ENCODE results near the gene GNG12. TPM values are rescaled to one million over a fixed set of nuclear protein-coding genes. Genes with fewer than 3 reads are reported as not detected.
"Not testable (repeated sequence)": the region's sequence is repeated elsewhere in the genome, so short reads cannot be mapped to it uniquely, and the experiment has no call there.

The GNG12 gene
- total RNA-seq, 1 experiment from 2014 or later = 224 TPM

DNA sequence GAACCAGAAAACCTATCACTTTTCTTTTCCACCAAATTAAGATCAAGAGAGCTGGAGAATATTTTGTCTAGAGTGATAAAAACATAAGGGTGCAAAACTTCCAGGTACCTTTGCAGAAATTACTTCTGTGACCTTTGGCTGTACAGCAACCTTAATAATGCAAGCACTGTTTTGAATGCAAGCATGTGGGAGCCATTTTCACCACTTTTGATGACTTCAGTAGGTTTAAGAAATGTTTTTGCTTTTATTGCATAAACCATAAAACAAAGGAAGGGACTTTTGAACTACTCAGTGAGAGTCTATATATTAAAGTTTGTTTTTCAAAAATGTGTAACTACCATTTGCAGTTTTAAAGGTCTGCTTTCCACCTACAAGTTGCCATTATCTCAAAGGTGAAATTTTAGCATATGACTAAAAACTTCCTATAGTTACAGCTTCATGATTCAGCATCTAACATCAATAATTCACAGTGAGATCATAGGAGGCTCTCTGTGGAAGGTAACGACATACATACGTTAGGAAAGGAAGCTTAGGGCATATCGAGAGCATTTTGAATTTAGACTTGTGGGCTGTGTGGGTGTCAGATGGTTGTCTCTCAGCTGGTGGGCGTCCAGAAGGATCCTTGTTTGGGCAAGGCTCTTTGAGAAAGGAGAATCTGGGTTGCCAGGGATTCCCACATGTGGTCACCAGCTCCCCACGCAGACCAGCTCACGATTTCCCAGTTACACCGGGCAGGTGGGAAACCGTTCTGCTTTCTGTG, 149.3 kb downstream of the GNG12 start:
- peak overlapping the region; percentile 92 for H3K4me3 ChIP-seq
- H3K36me3 ChIP-seq = peaks cover 34% of the 10 kb centered on the region
- peak; percentile 43 for DNase-seq
- H3K9me3 ChIP-seq = no peaks in the 10 kb centered on the region
- H3K27me3 ChIP-seq = no peaks in the 10 kb centered on the region

DNA sequence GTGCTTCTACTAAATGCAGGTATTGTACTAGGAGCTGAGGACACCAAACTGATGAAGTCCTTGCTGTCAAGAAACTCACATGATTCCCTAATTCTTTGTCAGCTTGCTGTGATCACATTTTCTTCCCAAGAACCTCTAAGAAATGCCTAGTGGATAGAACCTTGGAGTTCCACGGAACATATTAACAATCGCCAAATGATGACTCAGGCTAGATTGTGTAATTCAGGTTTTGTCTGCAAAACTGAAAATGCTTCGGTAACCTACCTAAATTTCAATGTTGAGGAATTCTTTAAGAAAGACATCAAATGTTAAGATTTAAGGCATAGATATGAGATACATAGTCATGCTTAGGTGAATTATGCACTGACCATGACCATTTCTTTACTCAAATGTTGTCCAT, 150.0 kb downstream of the GNG12 start:
- Histone ChIP-seq H3K36me3 (peaks cover 28% of the 10 kb centered on the region), H3K9me3 (no peaks in the 10 kb centered on the region), H3K4me3 (peak overlapping the region; percentile 92; the same call in 1 of the 2 replicates), H3K27me3 (no peaks in the 10 kb centered on the region)
- no peak for DNase-seq

DNA sequence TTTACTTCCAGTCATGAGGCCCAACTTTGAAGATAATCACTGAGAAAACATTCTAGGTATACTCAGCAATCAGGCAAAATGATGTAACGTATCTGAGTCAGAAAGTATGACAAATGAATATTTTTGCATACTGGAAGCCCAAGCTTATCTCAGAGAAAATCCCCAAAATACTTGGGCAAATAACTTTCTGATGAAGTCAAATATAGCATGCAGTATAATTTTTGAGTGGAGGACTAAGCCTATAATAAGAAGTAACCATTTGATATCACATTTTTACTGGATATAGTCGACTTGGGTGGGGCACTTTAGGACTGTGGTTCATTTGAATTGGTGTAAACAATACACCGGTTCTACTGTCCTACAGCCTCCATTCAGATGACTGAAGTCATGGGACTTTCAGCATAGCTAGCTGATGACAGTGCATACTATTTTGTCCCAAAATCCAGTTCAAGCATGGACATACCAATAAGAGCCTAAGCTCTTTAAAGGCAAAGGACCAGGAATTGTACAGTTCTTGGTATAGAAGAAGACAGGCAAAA, 150.5 kb downstream of the GNG12 start:
- Histone ChIP-seq H3K36me3 (peaks cover 22% of the 10 kb centered on the region), H3K4me3 (no peak overlapping the region), H3K9me3 (no peaks in the 10 kb centered on the region), H3K27me3 (no peaks in the 10 kb centered on the region)
- peak; percentile 41 for DNase-seq

DNA sequence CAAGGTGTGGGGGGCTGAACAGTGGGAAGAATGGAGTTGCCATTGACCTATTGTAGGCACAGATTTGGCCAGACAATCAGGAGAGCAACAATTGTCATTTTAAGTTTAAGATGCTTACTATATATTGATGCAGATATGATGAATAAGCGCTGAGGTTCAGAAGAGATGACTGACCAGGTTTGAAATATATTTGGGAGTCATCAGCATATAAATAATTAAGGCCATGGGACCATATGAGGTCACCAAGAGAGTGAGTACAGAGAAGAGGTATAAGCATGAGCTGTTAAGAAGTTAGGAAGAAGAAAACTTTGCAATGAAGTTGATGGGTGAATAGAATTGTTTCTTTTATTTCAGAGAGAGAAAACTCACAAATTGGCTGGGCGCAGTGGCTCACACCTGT, 152.8 kb downstream of the GNG12 start:
- Histone ChIP-seq H3K27me3 (no peaks in the 10 kb centered on the region), H3K9me3 (no peaks in the 10 kb centered on the region), H3K4me3 (no peak overlapping the region), H3K36me3 (peaks cover 2% of the 10 kb centered on the region)
- DNase-seq = no peak

DNA sequence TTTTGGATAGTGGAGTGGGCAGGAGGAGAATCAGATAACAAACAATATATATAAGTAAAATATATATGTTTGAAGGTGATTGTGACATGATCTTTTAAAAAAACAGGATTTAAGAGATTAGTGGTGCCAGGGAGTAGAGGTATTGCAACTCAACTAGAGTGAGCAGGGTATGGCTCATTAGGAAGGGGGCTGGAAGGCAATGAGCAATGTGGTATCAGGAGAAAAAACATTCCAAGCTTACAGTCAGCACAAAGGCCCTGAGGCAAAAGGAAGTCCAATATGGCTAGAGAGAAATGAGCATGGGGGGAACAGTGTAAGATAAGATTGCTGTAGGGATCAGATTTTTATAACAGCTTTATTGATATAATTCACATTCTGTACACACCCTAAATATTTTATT, 153.6 kb downstream of the GNG12 start:
- peak; percentile 30 for DNase-seq
- no peak overlapping the region for H3K4me3 ChIP-seq
- no peaks in the 10 kb centered on the region for H3K27me3 ChIP-seq
- H3K36me3 ChIP-seq = no peaks in the 10 kb centered on the region
- no peaks in the 10 kb centered on the region for H3K9me3 ChIP-seq

DNA sequence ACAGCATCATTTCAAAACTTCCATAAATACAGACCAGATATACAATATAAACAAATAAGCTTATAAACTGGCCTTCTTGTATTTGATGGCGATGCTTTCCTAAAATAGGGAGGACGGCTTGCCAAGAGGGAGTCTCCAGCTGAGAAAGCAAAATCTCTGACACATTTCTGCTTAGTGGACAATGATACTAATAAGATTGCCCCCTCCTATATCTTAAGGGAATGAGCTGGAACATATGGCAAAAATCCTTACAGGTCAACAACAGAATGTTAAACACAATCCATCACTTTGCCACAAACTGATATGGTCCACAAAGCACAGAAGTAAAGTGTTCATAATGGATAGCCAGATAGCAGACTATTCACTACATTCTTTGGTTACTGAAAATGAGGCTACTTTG, 155.3 kb downstream of the GNG12 start:
- no peak for DNase-seq
- Histone ChIP-seq H3K36me3 (no peaks in the 10 kb centered on the region), H3K4me3 (no peak overlapping the region), H3K27me3 (no peaks in the 10 kb centered on the region), H3K9me3 (no peaks in the 10 kb centered on the region)

DNA sequence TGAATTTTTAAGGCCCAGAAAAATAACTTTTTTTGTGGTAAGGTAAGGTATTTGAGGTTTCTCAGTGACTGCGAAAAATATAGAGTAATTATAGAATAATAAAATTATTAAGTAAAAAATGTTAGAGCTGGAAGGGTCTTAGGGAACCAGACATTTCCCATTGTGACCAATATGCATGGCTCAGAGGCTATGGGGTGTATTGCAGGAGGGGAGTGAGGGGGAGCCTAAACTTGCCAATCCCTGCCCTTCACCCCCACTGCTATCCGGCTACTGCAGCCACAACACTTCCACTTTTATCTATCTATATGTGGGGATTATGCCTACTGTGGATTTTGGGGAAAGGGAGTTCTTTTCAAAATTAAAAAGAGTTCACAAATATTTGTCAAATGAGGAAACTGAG, 155.9 kb downstream of the GNG12 start:
- Histone ChIP-seq H3K27me3 (no peaks in the 10 kb centered on the region), H3K4me3 (no peak overlapping the region), H3K36me3 (no peaks in the 10 kb centered on the region), H3K9me3 (no peaks in the 10 kb centered on the region)
- DNase-seq = no peak

DNA sequence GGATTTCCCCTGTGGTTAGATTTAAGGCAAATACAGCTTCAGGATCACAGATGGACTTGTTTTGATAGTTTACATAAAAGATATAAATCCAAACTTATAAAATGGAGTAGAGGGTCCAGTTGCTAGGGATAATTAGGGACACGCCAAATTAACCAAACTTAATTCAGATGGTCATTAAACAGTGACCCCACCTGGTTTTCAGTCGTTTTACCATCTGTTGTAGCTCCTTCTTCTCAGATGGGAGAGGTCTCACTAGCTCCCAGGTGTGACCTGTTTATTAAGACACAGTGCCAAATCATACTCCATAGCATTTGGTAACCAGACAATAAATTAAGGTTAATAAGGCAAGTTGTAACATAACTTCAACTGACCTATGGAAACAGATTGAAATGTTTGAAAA, 156.3 kb downstream of the GNG12 start:
- Histone ChIP-seq H3K4me3 (no peak overlapping the region), H3K27me3 (no peaks in the 10 kb centered on the region), H3K9me3 (no peaks in the 10 kb centered on the region), H3K36me3 (no peaks in the 10 kb centered on the region)
- DNase-seq = no peak

DNA sequence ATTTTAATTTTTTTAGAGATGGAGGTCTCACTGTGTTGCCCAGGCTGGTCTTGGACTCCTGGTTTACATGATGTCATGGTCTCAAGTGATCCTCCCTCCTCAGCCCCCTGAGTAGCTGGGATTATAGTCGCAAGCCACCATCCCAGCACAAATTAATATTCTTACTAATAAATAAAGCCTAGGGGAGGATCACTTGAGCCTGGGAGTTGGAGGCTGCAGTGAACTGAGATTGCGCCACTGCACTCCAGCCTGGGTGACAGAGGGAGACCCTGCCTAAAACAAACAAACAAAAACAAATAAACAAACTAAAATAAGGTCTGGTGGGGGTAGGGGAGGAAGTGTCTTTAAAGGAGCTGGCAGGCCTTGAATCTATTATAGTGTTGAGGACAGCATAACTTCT, 157.0 kb downstream of the GNG12 start:
- no peaks in the 10 kb centered on the region for H3K27me3 ChIP-seq
- no peak overlapping the region for H3K4me3 ChIP-seq
- H3K9me3 ChIP-seq = no peaks in the 10 kb centered on the region
- H3K36me3 ChIP-seq = no peaks in the 10 kb centered on the region
- no peak for DNase-seq

DNA sequence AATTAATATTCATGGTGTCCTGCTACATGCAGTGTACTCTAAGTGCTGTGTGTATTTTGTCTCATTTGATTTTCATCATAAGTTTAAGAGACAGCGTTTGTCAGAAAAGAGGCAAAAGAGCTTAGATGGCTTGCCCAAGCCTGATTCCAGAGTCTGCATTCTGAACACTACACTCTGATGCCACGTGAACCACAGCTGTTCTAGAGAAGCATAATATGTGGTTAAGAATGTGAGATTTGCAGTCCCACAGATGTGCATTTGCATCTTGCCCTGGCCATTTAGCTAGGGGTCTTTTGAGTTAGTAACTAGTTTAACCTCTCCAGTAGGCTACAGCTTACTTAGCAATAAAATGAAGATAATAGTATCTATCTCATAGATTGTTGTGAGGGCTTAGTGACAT, 157.5 kb downstream of the GNG12 start:
- DNase-seq = no peak

DNA sequence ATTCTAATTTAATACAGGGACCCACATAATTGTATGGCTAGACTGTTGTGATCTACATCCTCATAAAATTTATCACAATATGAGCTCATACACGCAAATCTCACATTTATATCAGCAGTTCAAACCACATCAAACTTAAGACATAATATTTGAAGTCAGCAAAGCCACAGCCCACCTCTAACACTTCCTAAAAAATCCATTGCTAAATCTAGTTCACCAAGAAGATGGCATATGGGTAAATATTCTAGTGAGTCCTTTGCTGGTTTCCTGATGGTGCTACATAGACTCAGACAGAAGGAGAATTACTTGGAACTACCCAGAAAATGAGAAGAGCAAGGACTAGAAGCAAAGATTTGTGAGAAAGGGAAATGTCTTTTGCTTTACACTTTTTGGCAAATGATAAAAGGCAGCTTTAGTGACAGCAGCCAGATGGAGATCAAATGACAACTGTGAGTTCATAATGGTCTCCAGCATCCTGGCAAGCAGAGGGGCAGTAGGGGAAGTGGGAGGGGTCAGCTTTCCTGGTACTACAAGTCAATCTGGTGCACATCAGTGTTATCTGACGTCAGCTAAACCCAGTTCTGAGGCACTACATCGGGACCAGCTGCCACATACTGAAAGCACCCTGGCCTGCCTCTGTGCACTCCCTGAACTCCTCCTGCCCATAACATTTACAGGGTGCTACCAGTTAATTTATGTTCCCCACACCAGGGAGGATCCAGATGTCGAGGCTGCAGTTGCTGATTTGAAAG, 158.8 kb downstream of the GNG12 start:
- no peaks in the 10 kb centered on the region for H3K36me3 ChIP-seq
- H3K9me3 ChIP-seq = no peaks in the 10 kb centered on the region
- peak; percentile 77 for DNase-seq
- H3K27me3 ChIP-seq = no peaks in the 10 kb centered on the region; the same call in 1 of the 2 replicates
- no peak overlapping the region for H3K4me3 ChIP-seq

More for the DNA sequence above, 157.5 kb downstream of the GNG12 start:
- Histone ChIP-seq H3K9me3 (no peaks in the 10 kb centered on the region), H3K36me3 (no peaks in the 10 kb centered on the region), H3K27me3 (no peaks in the 10 kb centered on the region), H3K4me3 (no peak overlapping the region)

DNA sequence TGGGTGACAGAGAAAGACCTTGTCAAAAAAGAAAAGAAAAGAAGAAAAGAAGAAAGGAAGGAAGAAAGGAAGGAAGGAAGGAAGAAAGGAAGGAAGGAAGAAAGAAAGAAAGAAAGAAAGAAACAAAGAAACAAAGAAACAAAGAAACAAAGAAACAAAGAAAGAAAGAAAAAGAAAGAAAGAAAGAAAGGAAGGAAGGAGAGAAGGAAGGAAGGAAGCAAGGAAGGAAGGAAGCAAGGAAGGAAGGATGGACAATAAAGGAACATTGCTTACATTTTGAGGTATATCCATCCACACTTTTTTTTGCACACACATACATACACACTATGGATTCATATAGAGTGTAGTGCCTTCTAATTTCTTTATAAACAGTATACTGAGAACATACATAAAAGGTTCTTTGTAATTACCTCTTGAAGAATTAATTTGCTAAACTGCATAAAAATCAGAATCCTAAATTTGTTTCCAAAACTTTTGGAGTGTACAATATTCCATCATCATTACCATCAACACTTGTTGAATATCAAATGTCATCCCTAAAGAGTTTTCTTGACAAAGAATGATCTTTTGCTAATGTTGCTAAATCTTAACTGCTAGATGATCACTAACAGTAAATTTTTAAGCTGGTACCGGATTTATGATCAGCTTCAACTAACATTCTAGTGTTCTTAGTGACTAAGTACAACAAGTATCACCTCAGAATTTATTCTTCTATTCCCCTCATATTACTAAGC, 159.6 kb downstream of the GNG12 start:
- DNase-seq = no peak
- Histone ChIP-seq H3K27me3 (no peaks in the 10 kb centered on the region; the same call in 1 of the 2 replicates), H3K4me3 (no peak overlapping the region), H3K36me3 (no peaks in the 10 kb centered on the region), H3K9me3 (no peaks in the 10 kb centered on the region)

DNA sequence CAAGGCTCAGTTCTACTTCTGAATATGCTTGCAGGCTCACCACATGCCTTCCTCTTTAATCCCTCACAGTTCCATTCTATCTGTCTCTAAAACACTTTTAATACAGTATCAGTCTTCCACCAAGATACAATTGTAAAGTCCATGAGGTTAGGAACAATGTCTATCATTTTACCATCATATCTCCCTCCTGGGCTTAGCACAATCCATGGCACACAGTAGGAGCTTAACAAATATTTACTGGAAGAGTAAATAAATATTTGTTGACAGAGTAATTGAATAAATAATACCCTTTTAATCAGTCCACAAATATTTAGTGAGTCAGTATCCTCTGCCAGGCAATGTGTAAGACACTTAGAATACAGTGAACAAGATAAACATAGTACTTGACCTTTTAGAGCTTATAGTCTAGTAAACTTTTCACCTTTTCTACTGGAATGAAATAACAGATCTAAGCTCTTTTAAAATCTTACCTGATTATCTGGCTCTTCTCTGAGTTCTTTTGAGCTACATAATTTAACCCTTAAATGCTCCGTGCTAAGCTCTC, 160.9 kb downstream of the GNG12 start:
- H3K36me3 ChIP-seq = no peaks in the 10 kb centered on the region
- no peak for DNase-seq
- H3K4me3 ChIP-seq = no peak overlapping the region
- no peaks in the 10 kb centered on the region for H3K9me3 ChIP-seq
- H3K27me3 ChIP-seq = no peaks in the 10 kb centered on the region; the same call in 1 of the 2 replicates

DNA sequence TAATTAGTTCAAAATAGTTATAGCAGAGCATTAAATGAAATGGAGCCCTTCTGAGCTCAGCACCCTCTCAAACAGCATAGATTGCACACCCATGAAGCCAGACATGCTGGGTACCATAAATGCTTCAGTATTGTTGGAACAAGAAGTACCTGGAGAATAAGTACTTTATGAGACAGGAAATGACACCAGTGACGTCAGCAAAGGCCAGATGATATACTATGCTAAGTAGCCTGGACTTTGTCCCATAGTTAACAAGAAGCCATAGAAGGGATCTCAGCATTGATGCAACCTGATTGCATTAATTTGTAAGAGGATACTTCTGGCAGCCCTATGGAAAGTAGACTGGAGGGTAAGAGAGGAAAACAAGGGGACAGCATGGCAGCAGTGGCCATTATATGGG, 164.6 kb downstream of the GNG12 start:
- no peak for DNase-seq
- Histone ChIP-seq H3K9me3 (no peaks in the 10 kb centered on the region), H3K4me3 (no peak overlapping the region), H3K27me3 (no peaks in the 10 kb centered on the region; the same call in 1 of the 2 replicates), H3K36me3 (no peaks in the 10 kb centered on the region)

DNA sequence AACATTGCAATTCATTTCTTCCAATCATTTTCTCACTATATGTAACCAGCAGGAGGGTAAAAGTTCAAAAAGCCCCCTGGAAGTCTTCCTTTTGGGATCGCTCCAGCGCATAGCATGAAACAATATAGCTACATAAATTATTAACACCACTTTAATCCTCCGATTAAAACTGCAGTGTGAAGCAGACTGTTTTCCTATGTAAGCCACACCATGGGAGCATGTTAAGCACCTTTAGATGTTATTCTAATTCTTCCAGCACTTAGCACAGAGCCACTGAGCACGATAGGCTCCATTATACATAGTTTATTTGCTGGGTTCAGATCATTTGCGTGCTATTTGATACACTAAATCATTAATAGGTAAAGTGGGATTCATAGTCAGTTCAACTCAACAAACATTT, 166.6 kb downstream of the GNG12 start:
- no peak overlapping the region for H3K4me3 ChIP-seq
- no peak for DNase-seq
- no peaks in the 10 kb centered on the region for H3K9me3 ChIP-seq
- no peaks in the 10 kb centered on the region; the same call in 1 of the 2 replicates for H3K27me3 ChIP-seq
- no peaks in the 10 kb centered on the region for H3K36me3 ChIP-seq

DNA sequence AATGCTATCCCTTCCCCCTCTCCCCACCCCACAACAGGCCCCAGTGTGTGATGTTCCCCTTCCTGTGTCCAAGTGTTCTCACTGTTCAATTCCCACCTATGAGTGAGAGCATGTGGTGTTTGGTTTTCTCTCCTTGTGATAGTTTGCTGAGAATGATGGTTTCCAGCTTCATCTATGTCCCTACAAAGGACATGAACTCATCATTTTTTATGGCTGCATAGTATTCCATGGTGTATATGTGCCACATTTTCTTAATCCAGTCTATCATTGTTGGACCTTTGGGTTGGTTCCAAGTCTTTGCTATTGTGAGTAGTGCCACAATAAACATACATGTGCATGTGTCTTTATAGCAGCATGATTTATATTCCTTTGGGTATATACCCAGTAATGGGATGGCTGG, 168.0 kb downstream of the GNG12 start:
- not testable (repeated sequence) for H3K9me3 ChIP-seq, H3K4me3 ChIP-seq, H3K36me3 ChIP-seq, DNase-seq, H3K27me3 ChIP-seq

DNA sequence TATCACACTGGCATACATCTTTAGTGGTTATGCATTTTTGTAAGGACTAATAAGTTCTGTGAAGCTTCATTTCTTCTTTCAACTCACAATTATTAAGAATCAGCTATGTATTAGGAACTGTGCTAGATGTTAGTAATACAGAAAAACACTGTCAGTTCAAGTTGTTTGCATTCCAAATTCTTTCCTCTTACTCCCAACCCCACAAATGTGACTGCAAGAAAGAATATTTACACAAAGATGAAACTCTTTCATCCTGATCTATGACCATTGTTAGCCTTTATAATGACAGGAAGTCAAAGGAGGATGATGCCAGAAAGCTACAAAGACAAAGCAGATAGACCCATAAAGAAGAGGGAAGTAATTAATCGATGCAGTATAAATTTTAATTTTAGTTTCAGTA, 169.2 kb downstream of the GNG12 start:
- Histone ChIP-seq H3K4me3 (no peak overlapping the region), H3K9me3 (no peaks in the 10 kb centered on the region), H3K36me3 (no peaks in the 10 kb centered on the region), H3K27me3 (no peaks in the 10 kb centered on the region)
- no peak for DNase-seq
